ENCODE data around the gene MAPKAPK5.

DNA sequence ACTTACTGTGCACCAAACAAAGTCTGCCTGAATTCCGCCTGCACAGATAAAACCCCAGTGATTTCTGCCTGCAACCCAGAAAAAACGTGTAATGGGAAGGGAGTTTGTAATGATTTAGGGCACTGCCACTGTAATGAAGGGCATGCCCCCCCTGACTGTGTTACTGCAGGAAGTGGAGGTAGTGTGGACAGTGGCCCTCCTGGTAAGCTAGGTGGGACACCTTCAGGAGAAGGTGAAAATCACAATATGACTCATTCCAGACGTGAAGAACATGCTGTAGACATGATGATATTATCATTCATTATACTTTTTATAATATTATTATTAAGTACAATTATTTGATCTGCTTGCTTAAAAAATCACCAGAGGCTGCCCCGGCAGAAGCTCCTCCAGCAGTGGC lies 59.2 kb downstream of the MAPKAPK5 start:
- no peak for TF ChIP-seq POLR2AphosphoS5 (IDR thresholded peaks at IDR 0.05; ENCODE audit: low read depth, low read length)
- no peak for TF ChIP-seq SIN3A (IDR thresholded peaks at IDR 0.05; ENCODE audit: borderline replicate concordance, insufficient read depth, low read length)
